HG02610 (cell line): Measurements from ENCODE around the gene OXCT1.
"Not testable (repeated sequence)": the region's sequence is repeated elsewhere in the genome, so short reads cannot be mapped to it uniquely, and the experiment has no call there.

Experiments used
- ATAC-seq: cut with Tn5 transposase; IDR thresholded peaks from one replicate; pipeline ENCODE4 v1.9.1; 2021; ENCODE audit warnings: mild to moderate bottlenecking, moderate library complexity; ENCODE audit not compliant: unreplicated experiment

The OXCT1 gene

GRCh38 chr5:41785061-41785460 is 85.2 kb downstream of the OXCT1 start:
- no peak for ATAC-seq

GRCh38 chr5:41778410-41778809 is 91.8 kb downstream of the OXCT1 start:
- ATAC-seq, result no peak

- no peak for ATAC-seq
Observed at GRCh38 chr5:41776435-41776834, 93.8 kb downstream of the OXCT1 start.

GRCh38 chr5:41773799-41774198 is 96.4 kb downstream of the OXCT1 start:
- ATAC-seq, result no peak

GRCh38 chr5:41772785-41773442 is 97.3 kb downstream of the OXCT1 start:
- ATAC-seq, result peak; percentile 39

- ATAC-seq, result no peak
Observed at GRCh38 chr5:41772056-41772455, 98.2 kb downstream of the OXCT1 start.

GRCh38 chr5:41770799-41771198 is 99.4 kb downstream of the OXCT1 start:
- ATAC-seq, result peak; percentile 74

- no peak for ATAC-seq
Observed at GRCh38 chr5:41768692-41769091, 101.5 kb downstream of the OXCT1 start.

GRCh38 chr5:41764650-41765049 is 105.6 kb downstream of the OXCT1 start:
- ATAC-seq, result peak; percentile 38

GRCh38 chr5:41763574-41763973 is 106.7 kb downstream of the OXCT1 start:
- peak; percentile 54 for ATAC-seq

GRCh38 chr5:41763081-41763480 is 107.1 kb downstream of the OXCT1 start:
- peak; percentile 26 for ATAC-seq

- ATAC-seq, result no peak
Observed at GRCh38 chr5:41762426-41762825, 107.8 kb downstream of the OXCT1 start.

- ATAC-seq, result no peak
Observed at GRCh38 chr5:41761663-41762062, 108.6 kb downstream of the OXCT1 start.

- no peak for ATAC-seq
Observed at GRCh38 chr5:41755705-41756104, 114.5 kb downstream of the OXCT1 start.

- peak; percentile 83 for ATAC-seq
Observed at GRCh38 chr5:41754857-41755256, 115.4 kb downstream of the OXCT1 start.

GRCh38 chr5:41751867-41752266 is 118.4 kb downstream of the OXCT1 start:
- ATAC-seq, result no peak

GRCh38 chr5:41748631-41749030 is 121.6 kb downstream of the OXCT1 start:
- peak; percentile 100 for ATAC-seq

- no peak for ATAC-seq
Observed at GRCh38 chr5:41747708-41748107, 122.5 kb downstream of the OXCT1 start.

- no peak for ATAC-seq
Observed at GRCh38 chr5:41747301-41747700, 122.9 kb downstream of the OXCT1 start.

- not testable (repeated sequence) for ATAC-seq
Observed at GRCh38 chr5:41742608-41743007, 127.6 kb downstream of the OXCT1 start.

- no peak for ATAC-seq
Observed at GRCh38 chr5:41738710-41739354, 131.4 kb downstream of the OXCT1 start.

- ATAC-seq, result no peak
Observed at GRCh38 chr5:41736641-41737040, 133.6 kb downstream of the OXCT1 start.

GRCh38 chr5:41735213-41735612 is 135.0 kb downstream of the OXCT1 start:
- ATAC-seq, result peak; percentile 84
